Neural crest cell (in vitro differentiated cells): ENCODE data around the gene G0S2. TPM values are rescaled to one million over a fixed set of nuclear protein-coding genes. Genes with fewer than 3 reads are reported as not detected.

Source experiments
- DNase-seq: peaks from one replicate; pipeline ENCODE4 v3.0.0; 2021; ENCODE audit warnings: low read depth, mixed read lengths, low spot score
- H3K27ac Mint-ChIP-seq: one replicate; pipeline ENCODE4 v1.8.0; 2021; ENCODE audit warnings: mild to moderate bottlenecking, mixed read lengths; ENCODE audit not compliant: unreplicated experiment
- H3K27me3 Mint-ChIP-seq: 2 replicates; pipeline ENCODE4 v1.8.0; 2021; ENCODE audit warnings: low read depth, mild to moderate bottlenecking, mixed read lengths
- H3K36me3 Mint-ChIP-seq: 2 replicates; pipeline ENCODE4 v1.8.0; 2021; ENCODE audit warnings: low read depth, mild to moderate bottlenecking, mixed read lengths
- H3K4me1 Mint-ChIP-seq: 2 replicates; pipeline ENCODE4 v1.8.0; 2021; ENCODE audit warnings: mixed read lengths
- H3K4me3 Mint-ChIP-seq: one replicate; pipeline ENCODE4 v1.8.0; 2021; ENCODE audit warnings: mild to moderate bottlenecking, mixed read lengths
- H3K9me3 Mint-ChIP-seq: 2 replicates; pipeline ENCODE4 v1.8.0; 2021; ENCODE audit warnings: mixed read lengths
- CTCF ChIP-seq: fragments of 200-600 bp; sonication (generic); conservative IDR thresholded peaks from 2 replicates; pipeline ENCODE4 v1.5.0; 2021; ENCODE audit warnings: antibody characterized with exemption, mild to moderate bottlenecking
- total RNA-seq: library from RNA; stranded (reverse); gene quantifications from 2 replicates; pipeline ENCODE4 v1.2.1, GENCODE V29; 2021

G0S2 gene
- total RNA-seq, 1 donor from 2014 or later, result 0.37 TPM

- no peak overlapping the region for H3K27ac Mint-ChIP-seq
- H3K9me3 Mint-ChIP-seq, result no peaks in the 10 kb centered on the region
- no peak for TF ChIP-seq CTCF
- no peaks in the 10 kb centered on the region for H3K4me1 Mint-ChIP-seq
- DNase-seq, result no peak
- no peaks in the 10 kb centered on the region for H3K36me3 Mint-ChIP-seq
- H3K4me3 Mint-ChIP-seq, result no peak overlapping the region
- peaks cover 34% of the 10 kb centered on the region for H3K27me3 Mint-ChIP-seq
These were observed 29.9 kb downstream of the G0S2 start for GRCh38 chr1:209705033-209705598.

- Mint-ChIP-seq H3K27ac (no peak overlapping the region), H3K4me1 (no peaks in the 10 kb centered on the region), H3K4me3 (no peak overlapping the region), H3K36me3 (no peaks in the 10 kb centered on the region), H3K27me3 (peaks cover 31% of the 10 kb centered on the region), H3K9me3 (no peaks in the 10 kb centered on the region)
- no peak for DNase-seq
- TF ChIP-seq CTCF, result no peak
These were observed 31.4 kb downstream of the G0S2 start for GRCh38 chr1:209706622-209707021.

- Mint-ChIP-seq H3K4me1 (no peaks in the 10 kb centered on the region), H3K27me3 (peaks cover 28% of the 10 kb centered on the region), H3K9me3 (no peaks in the 10 kb centered on the region), H3K27ac (no peak overlapping the region), H3K36me3 (no peaks in the 10 kb centered on the region), H3K4me3 (no peak overlapping the region)
- no peak for DNase-seq
- no peak for TF ChIP-seq CTCF
These were observed 32.1 kb downstream of the G0S2 start for GRCh38 chr1:209707308-209707707.

- Mint-ChIP-seq H3K36me3 (no peaks in the 10 kb centered on the region), H3K27me3 (peaks cover 28% of the 10 kb centered on the region), H3K27ac (no peak overlapping the region), H3K9me3 (no peaks in the 10 kb centered on the region), H3K4me3 (no peak overlapping the region), H3K4me1 (no peaks in the 10 kb centered on the region)
- TF ChIP-seq CTCF, result no peak
- no peak for DNase-seq
These were observed 33.1 kb downstream of the G0S2 start for GRCh38 chr1:209708297-209708696.

- peaks cover 28% of the 10 kb centered on the region for H3K27me3 Mint-ChIP-seq
- no peak for TF ChIP-seq CTCF
- no peak for DNase-seq
- H3K4me3 Mint-ChIP-seq, result no peak overlapping the region
- no peaks in the 10 kb centered on the region for H3K4me1 Mint-ChIP-seq
- H3K9me3 Mint-ChIP-seq, result no peaks in the 10 kb centered on the region
- no peak overlapping the region for H3K27ac Mint-ChIP-seq
- H3K36me3 Mint-ChIP-seq, result no peaks in the 10 kb centered on the region
These were observed 34.9 kb downstream of the G0S2 start for GRCh38 chr1:209710093-209710492.
